ENCODE results near the gene PCYOX1L. TPM values are rescaled to one million over a fixed set of nuclear protein-coding genes. Genes with fewer than 3 reads are reported as not detected.

Gene PCYOX1L
- polyA plus RNA-seq, 4 donors = 1.3 to 53.2 (median 4.5) TPM

- Histone ChIP-seq H3K4me3 (ENCODE audit: low read depth in 1 of 3, low read length in 3 of 3) (no peak overlapping the region), H3K27me3 (ENCODE audit: control insufficient read depth in 3 of 3, insufficient read depth in 3 of 3, low read length in 3 of 3) (no peaks in the 10 kb centered on the region), H3K9me3 (ENCODE audit: control insufficient read depth in 2 of 2, insufficient read depth in 1 of 2, low read depth in 1 of 2, low read length in 1 of 2) (no peaks in the 10 kb centered on the region), H3K4me1 (ENCODE audit: control insufficient read depth in 3 of 3, insufficient read depth in 2 of 3, low read depth in 1 of 3, low read length in 2 of 3) (peaks cover 0 to 22% (median 0%) of the 10 kb centered on the region in 3 donors), H3K27ac (ENCODE audit: low read depth in 1 of 3, low read length in 2 of 3) (peak overlapping the region in 2 of 3 donors; percentile 65 to 92), H3K36me3 (ENCODE audit: control insufficient read depth in 3 of 3, insufficient read depth in 2 of 3, low read depth in 1 of 3, low read length in 3 of 3) (peaks cover 0 to 23% (median 0%) of the 10 kb centered on the region in 3 donors)
- WGBS, 3 donors = 75 to 94% (median 92%) methylated on average over 16 of the region's 16 CpGs
- DNase-seq = no peak
- no peak for FAIRE-seq
Measured at GRCh38 chr5:149405550-149406202, 47.8 kb downstream of the PCYOX1L start.

- whole genome bisulfite sequencing, 3 donors = 53 to 68% (median 68%) methylated on average over 9 of the region's 9 CpGs
- Histone ChIP-seq H3K36me3 (ENCODE audit: control insufficient read depth in 3 of 3, insufficient read depth in 2 of 3, low read depth in 1 of 3, low read length in 3 of 3) (peaks cover 0 to 29% (median 0%) of the 10 kb centered on the region in 3 donors), H3K4me1 (ENCODE audit: control insufficient read depth in 3 of 3, insufficient read depth in 2 of 3, low read depth in 1 of 3, low read length in 2 of 3) (peaks cover 0 to 29% (median 0%) of the 10 kb centered on the region in 3 donors), H3K4me3 (ENCODE audit: low read depth in 1 of 3, low read length in 3 of 3) (peak overlapping the region in 1 of 3 donors; percentile 59), H3K27ac (ENCODE audit: low read depth in 1 of 3, low read length in 2 of 3) (peak overlapping the region in 2 of 3 donors; percentile 88 to 92), H3K27me3 (ENCODE audit: control insufficient read depth in 3 of 3, insufficient read depth in 3 of 3, low read length in 3 of 3) (no peaks in the 10 kb centered on the region), H3K9me3 (ENCODE audit: control insufficient read depth in 2 of 2, insufficient read depth in 1 of 2, low read depth in 1 of 2, low read length in 1 of 2) (no peaks in the 10 kb centered on the region)
- FAIRE-seq (no peak), DNase-seq (no peak)
Measured at GRCh38 chr5:149406203-149406978, 48.5 kb downstream of the PCYOX1L start.

GRCh38 chr5:149406979-149407306 lies 49.1 kb downstream of the PCYOX1L start:
- H3K27me3 ChIP-seq (ENCODE audit: control insufficient read depth in 3 of 3, insufficient read depth in 3 of 3, low read length in 3 of 3) = no peaks in the 10 kb centered on the region
- peaks cover 0 to 31% (median 0%) of the 10 kb centered on the region in 3 donors for H3K36me3 ChIP-seq (ENCODE audit: control insufficient read depth in 3 of 3, insufficient read depth in 2 of 3, low read depth in 1 of 3, low read length in 3 of 3)
- DNase-seq (no peak), FAIRE-seq (no peak)
- WGBS, 3 donors = 60 to 70% (median 61%) methylated on average over 4 of the region's 4 CpGs
- peak overlapping the region in 2 of 3 donors; percentile 12 to 59 for H3K4me3 ChIP-seq (ENCODE audit: low read depth in 1 of 3, low read length in 3 of 3)
- no peaks in the 10 kb centered on the region for H3K9me3 ChIP-seq (ENCODE audit: control insufficient read depth in 2 of 2, insufficient read depth in 1 of 2, low read depth in 1 of 2, low read length in 1 of 2)
- H3K4me1 ChIP-seq (ENCODE audit: control insufficient read depth in 3 of 3, insufficient read depth in 2 of 3, low read depth in 1 of 3, low read length in 2 of 3) = peaks cover 0 to 33% (median 0%) of the 10 kb centered on the region in 3 donors
- H3K27ac ChIP-seq (ENCODE audit: low read depth in 1 of 3, low read length in 2 of 3) = peak overlapping the region in 2 of 3 donors; percentile 88 to 92

GRCh38 chr5:149407323-149408251 lies 49.7 kb downstream of the PCYOX1L start:
- peaks cover 0 to 33% (median 0%) of the 10 kb centered on the region in 3 donors for H3K4me1 ChIP-seq (ENCODE audit: control insufficient read depth in 3 of 3, insufficient read depth in 2 of 3, low read depth in 1 of 3, low read length in 2 of 3)
- peaks cover 0 to 36% (median 0%) of the 10 kb centered on the region in 3 donors for H3K36me3 ChIP-seq (ENCODE audit: control insufficient read depth in 3 of 3, insufficient read depth in 2 of 3, low read depth in 1 of 3, low read length in 3 of 3)
- FAIRE-seq = no peak
- H3K27ac ChIP-seq (ENCODE audit: low read depth in 1 of 3, low read length in 2 of 3) = peak overlapping the region in 2 of 3 donors; percentile 88 to 92
- WGBS, 3 donors = 63 to 73% (median 72%) methylated on average over 11 of the region's 11 CpGs
- H3K27me3 ChIP-seq (ENCODE audit: control insufficient read depth in 3 of 3, insufficient read depth in 3 of 3, low read length in 3 of 3) = no peaks in the 10 kb centered on the region
- no peak for DNase-seq
- H3K9me3 ChIP-seq (ENCODE audit: control insufficient read depth in 2 of 2, insufficient read depth in 1 of 2, low read depth in 1 of 2, low read length in 1 of 2) = no peaks in the 10 kb centered on the region
- peak overlapping the region in 2 of 3 donors; percentile 12 to 59 for H3K4me3 ChIP-seq (ENCODE audit: low read depth in 1 of 3, low read length in 3 of 3)

- H3K36me3 ChIP-seq (ENCODE audit: control insufficient read depth in 3 of 3, insufficient read depth in 2 of 3, low read depth in 1 of 3, low read length in 3 of 3) = peaks cover 0 to 40% (median 0%) of the 10 kb centered on the region in 3 donors
- WGBS, 3 donors = 71 to 91% (median 85%) methylated on average over 12 of the region's 12 CpGs
- FAIRE-seq = no peak
Measured at GRCh38 chr5:149408252-149409099, 50.6 kb downstream of the PCYOX1L start.

GRCh38 chr5:149409268-149409948 lies 51.6 kb downstream of the PCYOX1L start:
- Histone ChIP-seq H3K36me3 (ENCODE audit: control insufficient read depth in 3 of 3, insufficient read depth in 2 of 3, low read depth in 1 of 3, low read length in 3 of 3) (peaks cover 0 to 43% (median 0%) of the 10 kb centered on the region in 3 donors), H3K4me1 (ENCODE audit: control insufficient read depth in 3 of 3, insufficient read depth in 2 of 3, low read depth in 1 of 3, low read length in 2 of 3) (peaks cover 0 to 33% (median 0%) of the 10 kb centered on the region in 3 donors), H3K27ac (ENCODE audit: low read depth in 1 of 3, low read length in 2 of 3) (peak overlapping the region in 2 of 3 donors; percentile 88 to 92), H3K4me3 (ENCODE audit: low read depth in 1 of 3, low read length in 3 of 3) (peak overlapping the region in 1 of 3 donors; percentile 59), H3K9me3 (ENCODE audit: control insufficient read depth in 2 of 2, insufficient read depth in 1 of 2, low read depth in 1 of 2, low read length in 1 of 2) (no peaks in the 10 kb centered on the region), H3K27me3 (ENCODE audit: control insufficient read depth in 3 of 3, insufficient read depth in 3 of 3, low read length in 3 of 3) (no peaks in the 10 kb centered on the region)
- FAIRE-seq (no peak), DNase-seq (no peak)
- WGBS, 3 donors = 67 to 93% (median 87%) methylated on average over 6 of the region's 6 CpGs

More at GRCh38 chr5:149408252-149409099, 50.6 kb downstream of the PCYOX1L start:
- no peaks in the 10 kb centered on the region for H3K9me3 ChIP-seq (ENCODE audit: control insufficient read depth in 2 of 2, insufficient read depth in 1 of 2, low read depth in 1 of 2, low read length in 1 of 2)
- H3K27me3 ChIP-seq (ENCODE audit: control insufficient read depth in 3 of 3, insufficient read depth in 3 of 3, low read length in 3 of 3) = no peaks in the 10 kb centered on the region
- H3K4me1 ChIP-seq (ENCODE audit: control insufficient read depth in 3 of 3, insufficient read depth in 2 of 3, low read depth in 1 of 3, low read length in 2 of 3) = peaks cover 0 to 33% (median 0%) of the 10 kb centered on the region in 3 donors
- H3K4me3 ChIP-seq (ENCODE audit: low read depth in 1 of 3, low read length in 3 of 3) = peak overlapping the region in 2 of 3 donors; percentile 11 to 59
- H3K27ac ChIP-seq (ENCODE audit: low read depth in 1 of 3, low read length in 2 of 3) = peak overlapping the region in 2 of 3 donors; percentile 88 to 92
- no peak for DNase-seq

- peaks cover 0 to 50% (median 0%) of the 10 kb centered on the region in 3 donors for H3K36me3 ChIP-seq (ENCODE audit: control insufficient read depth in 3 of 3, insufficient read depth in 2 of 3, low read depth in 1 of 3, low read length in 3 of 3)
- 72 to 95% (median 78%) methylated on average over 7 of the region's 7 CpGs for WGBS, 3 donors
- no peaks in the 10 kb centered on the region for H3K9me3 ChIP-seq (ENCODE audit: control insufficient read depth in 2 of 2, insufficient read depth in 1 of 2, low read depth in 1 of 2, low read length in 1 of 2)
- FAIRE-seq (no peak), DNase-seq (no peak)
- H3K4me3 ChIP-seq (ENCODE audit: low read depth in 1 of 3, low read length in 3 of 3) = peak overlapping the region in 1 of 3 donors; percentile 59
- peaks cover 0 to 30% (median 0%) of the 10 kb centered on the region in 3 donors for H3K4me1 ChIP-seq (ENCODE audit: control insufficient read depth in 3 of 3, insufficient read depth in 2 of 3, low read depth in 1 of 3, low read length in 2 of 3)
- H3K27ac ChIP-seq (ENCODE audit: low read depth in 1 of 3, low read length in 2 of 3) = peak overlapping the region in 2 of 3 donors; percentile 88 to 92
- no peaks in the 10 kb centered on the region for H3K27me3 ChIP-seq (ENCODE audit: control insufficient read depth in 3 of 3, insufficient read depth in 3 of 3, low read length in 3 of 3)
Measured at GRCh38 chr5:149410071-149410470, 52.2 kb downstream of the PCYOX1L start.

Measured in small intestine (tissue), 7 donors.